Measurements from ENCODE around the gene SUGCT. TPM values are rescaled to one million over a fixed set of nuclear protein-coding genes. Genes with fewer than 3 reads are reported as not detected.

SUGCT gene
- total RNA-seq, 1 experiment from 2014 or later = 5.4 TPM

DNA sequence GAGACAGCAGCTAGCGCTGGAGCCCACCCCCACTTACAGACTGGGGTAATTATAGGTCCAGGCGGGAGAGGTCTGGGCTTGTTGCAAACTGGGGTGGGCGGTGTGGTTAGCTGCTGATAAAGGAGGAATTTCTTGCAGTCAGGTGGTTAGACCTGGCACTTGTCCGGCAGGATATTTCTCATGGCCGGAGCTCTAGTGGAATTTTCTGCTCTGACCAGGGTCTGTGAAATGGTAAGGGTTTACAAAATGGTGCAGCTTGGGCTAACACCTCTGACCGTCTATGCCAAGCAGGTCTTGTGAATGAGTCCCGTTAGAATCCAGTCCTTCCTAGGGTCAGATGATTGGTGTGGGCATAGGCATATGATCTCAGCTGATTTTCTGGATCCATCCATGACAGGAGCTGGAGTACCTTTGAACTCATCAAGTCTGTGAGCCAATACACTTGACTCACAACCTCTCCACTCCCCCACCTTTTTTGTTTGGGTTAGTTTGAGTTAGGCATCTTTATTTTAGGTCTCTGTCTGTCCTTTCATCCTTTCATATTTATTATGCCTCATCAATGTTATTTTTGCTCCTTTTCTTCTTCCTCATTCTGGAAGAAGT lies 213.4 kb downstream of the SUGCT start:
- Histone ChIP-seq H3K27me3 (ENCODE audit: insufficient read depth, low read length) (no peaks in the 10 kb centered on the region), H3K4me1 (ENCODE audit: insufficient read depth, low read length) (no peaks in the 10 kb centered on the region), H3K9ac (ENCODE audit: extremely low read depth, insufficient read length, low read length) (no peak overlapping the region), H2BK12ac (ENCODE audit: insufficient read length, low read depth, low read length) (no peak overlapping the region), H4K8ac (replicated peaks; ENCODE audit: insufficient read length, low read depth, low read length) (no peak overlapping the region), H2BK15ac (ENCODE audit: low read depth, low read length) (no peak overlapping the region), H3K23ac (ENCODE audit: insufficient read length, low read depth, low read length) (no peak overlapping the region), H3K56ac (ENCODE audit: insufficient read length, low read depth, low read length) (no peak overlapping the region), H4K91ac (ENCODE audit: insufficient read length, low read depth, low read length) (no peak overlapping the region), H2BK120ac (ENCODE audit: low read depth, low read length, poor library complexity, severe bottlenecking) (no peak overlapping the region), H3K23me2 (ENCODE audit: insufficient read length, low read depth, low read length, poor library complexity, severe bottlenecking) (no peaks in the 10 kb centered on the region), H2AFZ (ENCODE audit: low read length) (no peak overlapping the region), H3T11ph (ENCODE audit: low read length) (no peak overlapping the region), H2BK20ac (ENCODE audit: low read depth, low read length, poor library complexity, severe bottlenecking) (no peak overlapping the region), H2AK5ac (ENCODE audit: insufficient read length, low read length) (no peak overlapping the region), H3K4ac (ENCODE audit: low read depth, low read length) (no peak overlapping the region), H3K9me3 (ENCODE audit: control insufficient read depth, low read depth, low read length) (no peaks in the 10 kb centered on the region), H4K20me1 (ENCODE audit: control insufficient read depth, insufficient read depth, insufficient read length) (no peaks in the 10 kb centered on the region), H3K79me2 (ENCODE audit: insufficient read depth, low read length) (no peaks in the 10 kb centered on the region), H2BK5ac (ENCODE audit: insufficient read length, low read length) (no peak overlapping the region), H4K5ac (ENCODE audit: insufficient read length, low read depth, low read length) (no peak overlapping the region), H3K18ac (ENCODE audit: insufficient read length, low read depth, low read length) (no peak overlapping the region), H3K4me2 (ENCODE audit: insufficient read depth, insufficient read length, low read length) (no peak overlapping the region), H3K79me1 (ENCODE audit: insufficient read depth, low read depth, low read length, poor library complexity, severe bottlenecking) (no peaks in the 10 kb centered on the region), H3K14ac (ENCODE audit: insufficient read depth, low read length) (no peak overlapping the region), H3K27ac (ENCODE audit: insufficient read length, low read depth, low read length) (no peak overlapping the region)
- Mint-ChIP-seq H3K36me3 (ENCODE audit: insufficient read depth in 1 of 3, low read depth in 3 of 3) (no peaks in the 10 kb centered on the region), H3K27ac (no peak overlapping the region), H3K27me3 (ENCODE audit: low read depth) (no peaks in the 10 kb centered on the region), H3K4me3 (no peak overlapping the region), H3K4me1 (no peaks in the 10 kb centered on the region), H3K9me3 (no peaks in the 10 kb centered on the region)
- no peak for DNase-seq
- no CpG with 5 or more reads among the region's 7 CpGs for WGBS (ENCODE audit: extremely low coverage, insufficient read length, low lambda C conversion rate)
- TF ChIP-seq, protein P1, sequence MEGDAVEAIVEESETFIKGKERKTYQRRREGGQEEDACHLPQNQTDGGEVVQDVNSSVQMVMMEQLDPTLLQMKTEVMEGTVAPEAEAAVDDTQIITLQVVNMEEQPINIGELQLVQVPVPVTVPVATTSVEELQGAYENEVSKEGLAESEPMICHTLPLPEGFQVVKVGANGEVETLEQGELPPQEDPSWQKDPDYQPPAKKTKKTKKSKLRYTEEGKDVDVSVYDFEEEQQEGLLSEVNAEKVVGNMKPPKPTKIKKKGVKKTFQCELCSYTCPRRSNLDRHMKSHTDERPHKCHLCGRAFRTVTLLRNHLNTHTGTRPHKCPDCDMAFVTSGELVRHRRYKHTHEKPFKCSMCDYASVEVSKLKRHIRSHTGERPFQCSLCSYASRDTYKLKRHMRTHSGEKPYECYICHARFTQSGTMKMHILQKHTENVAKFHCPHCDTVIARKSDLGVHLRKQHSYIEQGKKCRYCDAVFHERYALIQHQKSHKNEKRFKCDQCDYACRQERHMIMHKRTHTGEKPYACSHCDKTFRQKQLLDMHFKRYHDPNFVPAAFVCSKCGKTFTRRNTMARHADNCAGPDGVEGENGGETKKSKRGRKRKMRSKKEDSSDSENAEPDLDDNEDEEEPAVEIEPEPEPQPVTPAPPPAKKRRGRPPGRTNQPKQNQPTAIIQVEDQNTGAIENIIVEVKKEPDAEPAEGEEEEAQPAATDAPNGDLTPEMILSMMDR (conservative IDR thresholded peaks at IDR 0.05) = no peak
